Adrenal gland (tissue), 5 donors: Measurements from ENCODE around the gene TIFAB.

Experiments used
- CTCF ChIP-seq, 6 experiments: fragments of 450-650 bp in 4 of 6; fragments of 200-600 bp in 2 of 6; sonication (generic) in 1 of 6; IDR thresholded peaks; 1 replicate in 5 of 6; 2 replicates in 1 of 6; pipeline versions ENCODE4 v1.5.1 to v1.8.0; 2016 to 2021; ENCODE audit warnings: antibody characterized with exemption in 6 of 6, mild to moderate bottlenecking in 2 of 6, moderate library complexity in 1 of 6
- POLR2A ChIP-seq, 2 donors: fragments of 450-650 bp; IDR thresholded peaks; one replicate each; pipeline ENCODE4 v1.6.1; 2017; ENCODE audit warnings: antibody characterized with exemption in 2 of 2, mild to moderate bottlenecking in 2 of 2, moderate library complexity in 1 of 2
- donor health status: DM: no; HTN: no; CAD: no.

DNA sequence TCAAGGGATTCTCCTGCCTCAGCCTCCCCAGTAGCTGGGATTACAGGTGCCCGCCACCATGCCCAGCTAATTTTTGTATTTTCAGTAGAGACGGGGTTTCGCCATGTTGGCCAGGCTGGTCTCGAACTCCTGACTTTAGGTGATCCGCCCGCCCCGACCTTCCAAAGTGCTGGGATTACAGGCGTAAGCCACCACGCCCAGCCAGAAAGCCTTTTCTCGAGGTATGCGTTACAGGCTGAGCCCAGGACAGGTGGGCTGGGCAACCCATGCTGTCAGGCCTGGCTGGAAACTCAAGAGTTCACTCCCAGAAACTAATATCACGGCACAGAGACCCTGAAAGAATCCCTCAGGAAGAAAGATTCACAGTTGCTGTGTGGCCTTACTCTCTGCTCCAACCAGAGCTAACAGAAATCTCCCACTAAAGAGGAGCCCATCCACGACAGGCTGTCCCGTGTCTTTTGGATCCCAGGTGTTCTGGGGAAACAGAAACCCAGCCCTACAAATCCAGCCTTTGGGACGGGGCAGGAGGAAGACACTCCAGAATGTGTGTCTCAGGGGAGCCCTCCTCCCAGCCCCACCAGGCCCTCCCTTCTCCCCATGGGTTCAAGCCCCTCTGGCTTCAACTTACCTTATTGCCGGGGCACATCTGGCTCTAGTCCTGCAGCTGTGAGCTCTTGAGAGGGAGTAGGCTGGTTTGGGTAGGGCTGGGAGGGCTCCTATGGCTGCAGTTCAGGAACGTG, 400 bp downstream of the TIFAB start:
- TF ChIP-seq CTCF (IDR thresholded peaks at IDR 0.05) (no peak), POLR2A (IDR thresholded peaks at IDR 0.05) (no peak)
